Measurements from ENCODE around the gene GIMAP4.
"Not testable (repeated sequence)": the region's sequence is repeated elsewhere in the genome, so short reads cannot be mapped to it uniquely, and the experiment has no call there.

The GIMAP4 gene

GRCh38 chr7:150567169-150567568 lies at the start of gene GIMAP4:
Gene GIMAP4 (plus strand): TSS chr7:150567390. CDS start chr7:150569902, 2,512 bp downstream.
- no peak for DNase-seq (ENCODE audit: low read depth)

GRCh38 chr7:150519310-150519709 lies 47.9 kb upstream of the GIMAP4 start:
- DNase-seq (ENCODE audit: low read depth) = no peak

GRCh38 chr7:150520145-150520544 lies 47.0 kb upstream of the GIMAP4 start:
- no peak for DNase-seq (ENCODE audit: low read depth)

GRCh38 chr7:150522931-150523330 lies 44.3 kb upstream of the GIMAP4 start:
- not testable (repeated sequence) for DNase-seq (ENCODE audit: low read depth)

GRCh38 chr7:150524018-150524417 lies 43.2 kb upstream of the GIMAP4 start:
- no peak for DNase-seq (ENCODE audit: low read depth)

GRCh38 chr7:150531704-150532103 lies 35.5 kb upstream of the GIMAP4 start:
- DNase-seq (ENCODE audit: low read depth) = no peak

GRCh38 chr7:150538259-150538658 lies 28.9 kb upstream of the GIMAP4 start:
- no peak for DNase-seq (ENCODE audit: low read depth)

GRCh38 chr7:150553163-150553562 lies 14.0 kb upstream of the GIMAP4 start:
- no peak for DNase-seq (ENCODE audit: low read depth)

- no peak for DNase-seq (ENCODE audit: low read depth)
These were observed 10.6 kb upstream of the GIMAP4 start for GRCh38 chr7:150556521-150557138.

GRCh38 chr7:150560486-150560885 lies 6.7 kb upstream of the GIMAP4 start:
- no peak for DNase-seq (ENCODE audit: low read depth)

- no peak for DNase-seq (ENCODE audit: low read depth)
These were observed 4.3 kb upstream of the GIMAP4 start for GRCh38 chr7:150562919-150563318.

- no peak for DNase-seq (ENCODE audit: low read depth)
These were observed 3.2 kb upstream of the GIMAP4 start for GRCh38 chr7:150564006-150564405.

GRCh38 chr7:150564566-150564965 lies 2.6 kb upstream of the GIMAP4 start:
- DNase-seq (ENCODE audit: low read depth) = no peak

GRCh38 chr7:150565239-150565638 lies 2.0 kb upstream of the GIMAP4 start:
- no peak for DNase-seq (ENCODE audit: low read depth)

GRCh38 chr7:150566123-150566522 lies 1.1 kb upstream of the GIMAP4 start:
- DNase-seq (ENCODE audit: low read depth) = no peak

GRCh38 chr7:150566572-150566971 lies 618 bp upstream of the GIMAP4 start:
- DNase-seq (ENCODE audit: low read depth) = no peak

- DNase-seq (ENCODE audit: low read depth) = no peak
These were observed 696 bp downstream of the GIMAP4 start for GRCh38 chr7:150567871-150568301.

- no peak for DNase-seq (ENCODE audit: low read depth)
These were observed 1.5 kb downstream of the GIMAP4 start for GRCh38 chr7:150568714-150569113.

- no peak for DNase-seq (ENCODE audit: low read depth)
These were observed 2.2 kb downstream of the GIMAP4 start for GRCh38 chr7:150569245-150569955.

GRCh38 chr7:150570556-150571465 lies 3.6 kb downstream of the GIMAP4 start:
- no peak for DNase-seq (ENCODE audit: low read depth)

- no peak for DNase-seq (ENCODE audit: low read depth)
These were observed 5.3 kb downstream of the GIMAP4 start for GRCh38 chr7:150572496-150572895.

- not testable (repeated sequence) for DNase-seq (ENCODE audit: low read depth)
These were observed 12.9 kb downstream of the GIMAP4 start for GRCh38 chr7:150579979-150580637.
